ENCODE results near the gene SPEF2.

DNA sequence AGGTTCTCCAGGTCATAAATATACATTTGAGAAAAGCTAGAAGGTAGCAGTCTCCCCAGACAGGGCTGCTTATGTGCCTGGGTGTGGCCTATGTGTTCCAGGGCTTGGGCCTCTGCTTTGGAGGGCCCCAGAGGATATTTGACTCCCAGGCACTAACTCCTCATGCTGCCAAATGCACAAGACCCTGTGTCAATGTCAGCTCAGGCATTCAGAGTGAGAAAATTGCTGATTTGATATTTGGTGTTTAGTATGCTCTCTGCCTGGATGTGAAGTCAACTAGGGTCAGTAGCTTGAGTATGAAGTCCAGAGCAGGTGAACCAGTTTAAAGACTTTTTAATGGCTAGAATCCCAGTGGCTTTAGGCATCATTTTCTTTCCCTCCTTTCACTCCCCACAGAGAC lies 181.5 kb downstream of the SPEF2 start:
- TF ChIP-seq CTCF (conservative IDR thresholded peaks at IDR 0.05; ENCODE audit: low read depth in 2 of 2) (no peak), EZH2phosphoT487 (IDR thresholded peaks at IDR 0.05; ENCODE audit: unreplicated experiment) (no peak), CREB1 (CRISPR knock-in tag; IDR thresholded peaks at IDR 0.05; ENCODE audit: low read depth) (no peak), POLR2AphosphoS5 (IDR thresholded peaks at IDR 0.05; ENCODE audit: low read depth) (no peak), EZH2 (IDR thresholded peaks at IDR 0.05; ENCODE audit: low read depth, unreplicated experiment) (no peak)
- TF ChIP-seq, protein P1, sequence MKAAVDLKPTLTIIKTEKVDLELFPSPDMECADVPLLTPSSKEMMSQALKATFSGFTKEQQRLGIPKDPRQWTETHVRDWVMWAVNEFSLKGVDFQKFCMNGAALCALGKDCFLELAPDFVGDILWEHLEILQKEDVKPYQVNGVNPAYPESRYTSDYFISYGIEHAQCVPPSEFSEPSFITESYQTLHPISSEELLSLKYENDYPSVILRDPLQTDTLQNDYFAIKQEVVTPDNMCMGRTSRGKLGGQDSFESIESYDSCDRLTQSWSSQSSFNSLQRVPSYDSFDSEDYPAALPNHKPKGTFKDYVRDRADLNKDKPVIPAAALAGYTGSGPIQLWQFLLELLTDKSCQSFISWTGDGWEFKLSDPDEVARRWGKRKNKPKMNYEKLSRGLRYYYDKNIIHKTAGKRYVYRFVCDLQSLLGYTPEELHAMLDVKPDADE (IDR thresholded peaks at IDR 0.05), result no peak
- TF ChIP-seq, protein P2, sequence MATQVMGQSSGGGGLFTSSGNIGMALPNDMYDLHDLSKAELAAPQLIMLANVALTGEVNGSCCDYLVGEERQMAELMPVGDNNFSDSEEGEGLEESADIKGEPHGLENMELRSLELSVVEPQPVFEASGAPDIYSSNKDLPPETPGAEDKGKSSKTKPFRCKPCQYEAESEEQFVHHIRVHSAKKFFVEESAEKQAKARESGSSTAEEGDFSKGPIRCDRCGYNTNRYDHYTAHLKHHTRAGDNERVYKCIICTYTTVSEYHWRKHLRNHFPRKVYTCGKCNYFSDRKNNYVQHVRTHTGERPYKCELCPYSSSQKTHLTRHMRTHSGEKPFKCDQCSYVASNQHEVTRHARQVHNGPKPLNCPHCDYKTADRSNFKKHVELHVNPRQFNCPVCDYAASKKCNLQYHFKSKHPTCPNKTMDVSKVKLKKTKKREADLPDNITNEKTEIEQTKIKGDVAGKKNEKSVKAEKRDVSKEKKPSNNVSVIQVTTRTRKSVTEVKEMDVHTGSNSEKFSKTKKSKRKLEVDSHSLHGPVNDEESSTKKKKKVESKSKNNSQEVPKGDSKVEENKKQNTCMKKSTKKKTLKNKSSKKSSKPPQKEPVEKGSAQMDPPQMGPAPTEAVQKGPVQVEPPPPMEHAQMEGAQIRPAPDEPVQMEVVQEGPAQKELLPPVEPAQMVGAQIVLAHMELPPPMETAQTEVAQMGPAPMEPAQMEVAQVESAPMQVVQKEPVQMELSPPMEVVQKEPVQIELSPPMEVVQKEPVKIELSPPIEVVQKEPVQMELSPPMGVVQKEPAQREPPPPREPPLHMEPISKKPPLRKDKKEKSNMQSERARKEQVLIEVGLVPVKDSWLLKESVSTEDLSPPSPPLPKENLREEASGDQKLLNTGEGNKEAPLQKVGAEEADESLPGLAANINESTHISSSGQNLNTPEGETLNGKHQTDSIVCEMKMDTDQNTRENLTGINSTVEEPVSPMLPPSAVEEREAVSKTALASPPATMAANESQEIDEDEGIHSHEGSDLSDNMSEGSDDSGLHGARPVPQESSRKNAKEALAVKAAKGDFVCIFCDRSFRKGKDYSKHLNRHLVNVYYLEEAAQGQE (IDR thresholded peaks at IDR 0.05; ENCODE audit: unreplicated experiment), result no peak
